Heart left ventricle (tissue), 13 donors: Measurements from ENCODE around the gene AURKAIP1.

Source experiments
- POLR2A ChIP-seq, 2 donors: fragments of 450-650 bp; IDR thresholded peaks; one replicate each; pipeline ENCODE4 v1.6.1; 2017; ENCODE audit warnings: antibody characterized with exemption in 2 of 2, mild to moderate bottlenecking in 2 of 2, moderate library complexity in 2 of 2
- TF ChIP-seq, protein P1 (sequence below), 12 donors: fragments of 200-600 bp; sonication (generic) in 4 of 12; IDR thresholded peaks; one replicate each; pipeline versions ENCODE4 v1.5.0 to v1.8.0; 2018 to 2022; ENCODE audit warnings: antibody characterized with exemption in 12 of 12, mild to moderate bottlenecking in 5 of 12
- donor health status: ischemic (EF 13 %, LVEDD 7.1; RV severe dilation, severe dysfunction).
- donor health status: DM: no; HTN: yes; CAD: no.
- donor health status: DM: no; HTN: no; CAD: no.
- donor health status: ischemic (EF 25% LVEDD 6.9; RV normal size, moderate dysfunction).
- donor health status: ischemic (EF 25% LVEDD 5.7; RV mildly dilated, moderate dysfunction).
- donor health status: ischemic (EF 35%, LVEDD 5.7; RV mildly dilated, moderate dysfunction).
- donor health status: nonischemic (EF 11% LVEDD 7.7; RV severe dilation, severe dysfunction).
- donor health status: DM: yes; HTN: yes; CAD: no.
- donor health status: PGD.
- donor health status: ischemic (EF 29% LVEDD 5.4; RV normal size, mild dysfunction).
- donor health status: nonischemic (EF 23%, LVEDD 6.1; RV moderate dilation, normal function).

DNA sequence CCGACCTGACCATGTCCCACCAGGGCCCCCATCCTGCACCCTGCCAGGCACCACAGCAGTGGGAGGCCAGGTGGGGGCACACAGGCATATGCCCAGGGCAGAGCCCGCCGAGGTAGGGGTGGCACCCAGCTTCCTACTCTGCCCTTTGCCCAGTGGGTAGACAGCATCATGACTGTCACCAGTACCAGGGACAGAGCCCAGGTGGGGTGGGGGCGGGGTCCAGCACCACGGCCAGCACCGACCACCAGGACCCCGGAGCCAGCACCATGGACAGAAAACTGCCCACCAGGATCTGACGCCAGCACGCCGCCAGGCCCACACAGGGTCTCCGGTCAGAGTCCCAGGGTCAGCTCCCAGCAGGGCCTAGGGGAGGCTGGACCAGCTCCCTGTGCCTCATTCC is 40.2 kb downstream of the AURKAIP1 start:
- TF ChIP-seq POLR2A (IDR thresholded peaks at IDR 0.05), result no peak
- TF ChIP-seq, protein P1, sequence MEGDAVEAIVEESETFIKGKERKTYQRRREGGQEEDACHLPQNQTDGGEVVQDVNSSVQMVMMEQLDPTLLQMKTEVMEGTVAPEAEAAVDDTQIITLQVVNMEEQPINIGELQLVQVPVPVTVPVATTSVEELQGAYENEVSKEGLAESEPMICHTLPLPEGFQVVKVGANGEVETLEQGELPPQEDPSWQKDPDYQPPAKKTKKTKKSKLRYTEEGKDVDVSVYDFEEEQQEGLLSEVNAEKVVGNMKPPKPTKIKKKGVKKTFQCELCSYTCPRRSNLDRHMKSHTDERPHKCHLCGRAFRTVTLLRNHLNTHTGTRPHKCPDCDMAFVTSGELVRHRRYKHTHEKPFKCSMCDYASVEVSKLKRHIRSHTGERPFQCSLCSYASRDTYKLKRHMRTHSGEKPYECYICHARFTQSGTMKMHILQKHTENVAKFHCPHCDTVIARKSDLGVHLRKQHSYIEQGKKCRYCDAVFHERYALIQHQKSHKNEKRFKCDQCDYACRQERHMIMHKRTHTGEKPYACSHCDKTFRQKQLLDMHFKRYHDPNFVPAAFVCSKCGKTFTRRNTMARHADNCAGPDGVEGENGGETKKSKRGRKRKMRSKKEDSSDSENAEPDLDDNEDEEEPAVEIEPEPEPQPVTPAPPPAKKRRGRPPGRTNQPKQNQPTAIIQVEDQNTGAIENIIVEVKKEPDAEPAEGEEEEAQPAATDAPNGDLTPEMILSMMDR (IDR thresholded peaks at IDR 0.05), result no peak
